ENCODE measurements around the gene GPX2.

- TF ChIP-seq, protein P1, sequence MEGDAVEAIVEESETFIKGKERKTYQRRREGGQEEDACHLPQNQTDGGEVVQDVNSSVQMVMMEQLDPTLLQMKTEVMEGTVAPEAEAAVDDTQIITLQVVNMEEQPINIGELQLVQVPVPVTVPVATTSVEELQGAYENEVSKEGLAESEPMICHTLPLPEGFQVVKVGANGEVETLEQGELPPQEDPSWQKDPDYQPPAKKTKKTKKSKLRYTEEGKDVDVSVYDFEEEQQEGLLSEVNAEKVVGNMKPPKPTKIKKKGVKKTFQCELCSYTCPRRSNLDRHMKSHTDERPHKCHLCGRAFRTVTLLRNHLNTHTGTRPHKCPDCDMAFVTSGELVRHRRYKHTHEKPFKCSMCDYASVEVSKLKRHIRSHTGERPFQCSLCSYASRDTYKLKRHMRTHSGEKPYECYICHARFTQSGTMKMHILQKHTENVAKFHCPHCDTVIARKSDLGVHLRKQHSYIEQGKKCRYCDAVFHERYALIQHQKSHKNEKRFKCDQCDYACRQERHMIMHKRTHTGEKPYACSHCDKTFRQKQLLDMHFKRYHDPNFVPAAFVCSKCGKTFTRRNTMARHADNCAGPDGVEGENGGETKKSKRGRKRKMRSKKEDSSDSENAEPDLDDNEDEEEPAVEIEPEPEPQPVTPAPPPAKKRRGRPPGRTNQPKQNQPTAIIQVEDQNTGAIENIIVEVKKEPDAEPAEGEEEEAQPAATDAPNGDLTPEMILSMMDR (IDR thresholded peaks at IDR 0.05), result no peak
- no peak for TF ChIP-seq POLR2A (IDR thresholded peaks at IDR 0.05)
Measured at GRCh38 chr14:64973826-64974225, 31.3 kb upstream of the GPX2 start.
